ENCODE data around the gene DOCK3. TPM values are rescaled to one million over a fixed set of nuclear protein-coding genes. Genes with fewer than 3 reads are reported as not detected.

The DOCK3 gene
- total and polyA plus RNA-seq, 10 of the 15 experiments (the other 5 are each of a cell fraction or from before 2014, with no cell fraction given) = 0.02 to 0.52 (median 0.04) TPM; not detected in 5

GRCh38 chr3:50806031-50806430 lies 131.3 kb downstream of the DOCK3 start:
- Histone ChIP-seq H2AFZ (ENCODE audit: control insufficient read depth, low read depth, low read length) (no peak overlapping the region), H3K4me3 (no peak overlapping the region), H3K27me3 (replicated peaks in 1 of 2; ENCODE audit: control insufficient read depth in 2 of 2, insufficient read depth in 2 of 2, low read length in 1 of 2) (no peaks in the 10 kb centered on the region), H3K4me1 (ENCODE audit: control insufficient read depth, insufficient read depth, low read length) (no peaks in the 10 kb centered on the region), H3K9ac (ENCODE audit: control insufficient read depth, insufficient read depth, low read length) (no peak overlapping the region), H3K27ac (ENCODE audit: control insufficient read depth, insufficient read depth) (no peak overlapping the region), H3K36me3 (ENCODE audit: control insufficient read depth in 2 of 2, insufficient read depth in 2 of 2, low read length in 1 of 2) (no peaks in the 10 kb centered on the region), H4K20me1 (ENCODE audit: control insufficient read depth, insufficient read depth) (no peaks in the 10 kb centered on the region), H3K9me3 (replicated peaks; ENCODE audit: control insufficient read depth, insufficient read depth, low read length) (no peaks in the 10 kb centered on the region; the same call in 2 of the 3 replicates), H3K79me2 (ENCODE audit: control insufficient read depth, insufficient read depth, low read length) (no peaks in the 10 kb centered on the region), H3K4me2 (ENCODE audit: control insufficient read depth, insufficient read depth) (no peak overlapping the region)
- RAD21 ChIA-PET (ENCODE audit: unreplicated experiment) = no interaction called here
- DNase-seq (ENCODE audit: low read depth, low spot score) (no peak), FAIRE-seq (no peak), ATAC-seq (no peak)
- BruUV-seq (replicated peaks) = no TSS peak
- in situ Hi-C loops (cut with MboI) (no loop called here), intact Hi-C loops (cut with micrococcal nuclease; ENCODE audit: unreplicated experiment) (no loop called here)
- SMC1A ChIA-PET (ENCODE audit: uncharacterized antibody, unreplicated experiment) = no interaction called here
- CTCF ChIA-PET = no interaction called here
- WGBS (ENCODE audit: insufficient coverage, insufficient replicate concordance, low lambda C conversion rate, missing lambda C conversion rate) = 0% methylated on average over 1 of the region's 1 CpG
- no peak for TF ChIP-seq ZNF207 (IDR thresholded peaks at IDR 0.05; ENCODE audit: borderline replicate concordance)
- TF ChIP-seq MYC (IDR thresholded peaks at IDR 0.05; ENCODE audit: insufficient read depth, insufficient read length, insufficient replicate concordance, low read length, severe bottlenecking) = no peak
- no peak for TF ChIP-seq BCL11A (IDR thresholded peaks at IDR 0.05; ENCODE audit: low read depth, low read length)
- TF ChIP-seq CHD2 (IDR thresholded peaks at IDR 0.05; ENCODE audit: borderline replicate concordance, low read depth, low read length) = no peak
- no peak for TF ChIP-seq FOXK2 (IDR thresholded peaks at IDR 0.05)
- no peak for TF ChIP-seq SUZ12 (IDR thresholded peaks at IDR 0.05; ENCODE audit: unreplicated experiment)
- TF ChIP-seq ELK1 (IDR thresholded peaks at IDR 0.05; ENCODE audit: low read depth, low read length) = no peak
- no peak for TF ChIP-seq CBX3 (IDR thresholded peaks at IDR 0.05; ENCODE audit: borderline replicate concordance, low read depth)
- no peak for TF ChIP-seq HDGF (IDR thresholded peaks at IDR 0.05)
- TF ChIP-seq IRF4 (IDR thresholded peaks at IDR 0.05; ENCODE audit: low read depth, low read length) = no peak
- TF ChIP-seq LARP7 (IDR thresholded peaks at IDR 0.05) = no peak
- no peak for TF ChIP-seq KDM1A (IDR thresholded peaks at IDR 0.05; ENCODE audit: borderline replicate concordance)
- no peak for TF ChIP-seq IRF5 (IDR thresholded peaks at IDR 0.05; ENCODE audit: borderline replicate concordance)
- no peak for TF ChIP-seq EED (IDR thresholded peaks at IDR 0.05; ENCODE audit: low read depth)
- no peak for TF ChIP-seq BMI1 (IDR thresholded peaks at IDR 0.05; ENCODE audit: borderline replicate concordance)
- no peak for TF ChIP-seq GATAD2B (conservative IDR thresholded peaks at IDR 0.05; ENCODE audit: low read depth)
- TF ChIP-seq NFYA (IDR thresholded peaks at IDR 0.05; ENCODE audit: borderline replicate concordance, low read depth, low read length) = no peak
- no peak for TF ChIP-seq SIX5 (IDR thresholded peaks at IDR 0.05; ENCODE audit: low read depth, low read length, severe bottlenecking)
- no peak for TF ChIP-seq ZNF687 (IDR thresholded peaks at IDR 0.05)
- POLR2A ChIA-PET = no interaction called here
